NOMO-1 treated with dmso at 0.1 percent for 144 hours (cell line): ENCODE data around the gene IL24.

Experiments used
- DNase-seq: peaks from one replicate; lab custom pipeline; 2025; ENCODE audit not compliant: unreplicated experiment; lab: John Stamatoyannopoulos, UW

The IL24 gene

DNA sequence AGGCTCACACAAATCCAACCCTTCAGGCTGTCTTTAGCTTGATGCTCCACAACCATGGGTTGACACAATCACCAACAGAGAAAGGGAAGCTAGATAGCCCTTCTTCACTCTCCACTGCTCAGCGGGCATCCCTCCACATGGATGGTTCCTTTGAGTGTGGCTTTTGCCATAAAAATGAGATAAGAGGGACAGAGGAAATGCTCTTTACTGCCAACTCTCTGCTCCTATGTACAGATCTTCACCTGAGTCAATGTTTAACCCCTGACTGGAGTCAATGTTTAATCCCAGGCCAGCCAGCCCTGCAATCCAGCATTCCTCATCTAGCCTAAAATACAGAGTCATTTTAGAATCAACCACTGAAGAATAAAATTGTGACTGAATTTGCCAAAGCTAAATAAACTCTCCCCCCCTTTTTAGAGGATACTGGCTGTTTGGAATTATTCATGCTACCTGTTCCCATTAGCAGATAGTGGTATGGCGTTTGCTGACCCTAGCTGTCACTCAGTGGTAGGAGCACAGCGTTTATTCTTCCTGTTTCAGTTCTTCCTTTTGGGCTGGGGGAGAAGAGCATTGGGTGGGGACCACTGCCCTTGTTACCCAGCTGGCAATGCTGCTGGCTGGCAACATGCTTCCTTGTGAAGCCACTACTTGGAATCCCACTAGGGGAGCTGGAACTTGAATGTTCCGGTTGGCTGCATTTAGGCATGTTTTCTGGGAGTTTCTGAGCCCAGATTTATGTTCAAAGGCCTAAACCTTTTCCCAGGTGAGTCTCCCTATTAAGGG is 54.3 kb downstream of the IL24 start:
- no peak for DNase-seq

- DNase-seq = peak; percentile 89
Measured at GRCh38 chr1:206952171-206952570, 54.9 kb downstream of the IL24 start.

DNA sequence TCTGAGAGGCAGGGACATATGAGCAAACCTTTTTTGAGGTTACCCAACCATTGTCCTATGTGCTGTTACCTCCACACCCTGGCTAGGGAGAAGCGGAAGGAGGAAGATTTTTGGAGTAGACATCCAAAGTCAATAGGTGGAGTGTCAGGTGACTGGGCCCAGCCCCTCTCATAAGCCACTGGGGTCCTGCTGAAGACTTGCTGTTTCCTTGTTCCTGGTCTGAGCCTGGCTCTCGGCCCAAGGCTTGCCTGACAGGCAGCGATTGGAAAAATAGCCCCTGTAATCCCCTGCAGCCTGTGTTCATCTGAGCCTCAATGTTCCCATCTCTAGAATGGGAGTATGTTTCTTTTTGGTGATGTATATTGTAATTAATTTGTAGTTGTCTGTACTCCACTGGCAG is 55.9 kb downstream of the IL24 start:
- no peak for DNase-seq

- no peak for DNase-seq
Measured at GRCh38 chr1:206953626-206954025, 56.4 kb downstream of the IL24 start.
